Kidney epithelial cell (primary cell): Measurements from ENCODE around the gene ARHGEF40. TPM values are rescaled to one million over a fixed set of nuclear protein-coding genes. Genes with fewer than 3 reads are reported as not detected.

Experiments
- DNase-seq: peaks from one replicate; pipeline ENCODE4 v3.0.0-alpha.2; 2010; ENCODE audit warnings: low read depth
- H3K27me3 ChIP-seq: 2 replicates; pipeline ENCODE4 v1.6.0; 2011; ENCODE audit warnings: low read length; ENCODE audit not compliant: control insufficient read depth, insufficient read depth
- H3K36me3 ChIP-seq: 2 replicates; pipeline ENCODE4 v1.5.1; 2011; ENCODE audit warnings: low read length; ENCODE audit not compliant: control insufficient read depth, insufficient read depth
- H3K4me3 ChIP-seq: 2 replicates; pipeline ENCODE4 v1.5.1; 2011; ENCODE audit warnings: low read depth, mild to moderate bottlenecking, control low read depth, low read length
- CTCF ChIP-seq: IDR thresholded peaks from 2 replicates; pipeline ENCODE4 v1.5.1; 2011; ENCODE audit warnings: mild to moderate bottlenecking, moderate library complexity, low read length, control low read depth, inconsistent platforms; ENCODE audit not compliant: insufficient read depth, poor library complexity, severe bottlenecking
- total RNA-seq: library from RNA; depleted of rRNA; stranded (reverse); fragments of >200 nt; gene quantifications from 2 replicates; pipeline ENCODE4 v1.2.3, GENCODE V29; 2015

The ARHGEF40 gene
- total RNA-seq, 1 donor from 2014 or later, result 59.7 TPM

DNA sequence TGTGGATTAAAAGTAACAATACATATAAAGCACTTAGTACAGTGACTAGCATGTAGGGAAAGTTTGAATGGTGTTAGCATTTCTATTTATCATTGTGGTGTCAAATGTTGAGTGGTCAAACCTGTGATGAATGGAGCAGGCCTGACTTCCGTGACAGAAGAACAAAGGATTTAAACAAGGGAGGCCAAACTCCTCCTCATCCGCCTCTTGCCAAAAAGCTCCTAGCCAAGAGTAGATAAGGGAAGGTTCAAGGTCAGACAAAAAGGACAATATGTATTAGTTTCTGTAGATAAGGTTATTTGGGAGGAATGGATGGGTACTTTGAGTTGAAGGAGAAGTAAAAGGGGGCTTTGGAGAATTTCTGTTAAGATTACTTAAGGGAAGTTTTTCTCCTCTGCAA lies 21.5 kb upstream of the ARHGEF40 start:
- Histone ChIP-seq H3K27me3 (no peaks in the 10 kb centered on the region), H3K4me3 (no peak overlapping the region), H3K36me3 (no peaks in the 10 kb centered on the region)
- no peak for DNase-seq
- no peak for TF ChIP-seq CTCF

DNA sequence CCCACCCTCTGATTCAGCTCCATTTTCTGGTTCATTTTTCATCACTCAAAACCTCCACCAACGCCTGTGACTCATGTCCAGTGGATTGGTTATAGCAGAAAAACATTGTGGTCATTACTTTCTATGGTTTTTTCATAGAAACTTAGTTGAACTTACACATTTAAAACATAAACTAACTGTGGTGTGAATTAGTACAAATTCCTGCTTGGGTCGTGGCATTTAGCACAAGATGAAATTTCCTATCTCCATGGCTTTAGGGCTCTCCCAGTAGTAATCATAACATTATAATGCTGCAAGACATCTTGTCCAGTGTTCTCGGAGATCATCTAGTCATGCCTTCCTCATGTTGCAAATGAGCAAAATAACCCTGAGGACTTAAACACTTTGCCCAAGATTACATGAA lies 20.8 kb upstream of the ARHGEF40 start:
- TF ChIP-seq CTCF, result no peak
- Histone ChIP-seq H3K36me3 (no peaks in the 10 kb centered on the region), H3K4me3 (no peak overlapping the region), H3K27me3 (no peaks in the 10 kb centered on the region)
- DNase-seq, result no peak

DNA sequence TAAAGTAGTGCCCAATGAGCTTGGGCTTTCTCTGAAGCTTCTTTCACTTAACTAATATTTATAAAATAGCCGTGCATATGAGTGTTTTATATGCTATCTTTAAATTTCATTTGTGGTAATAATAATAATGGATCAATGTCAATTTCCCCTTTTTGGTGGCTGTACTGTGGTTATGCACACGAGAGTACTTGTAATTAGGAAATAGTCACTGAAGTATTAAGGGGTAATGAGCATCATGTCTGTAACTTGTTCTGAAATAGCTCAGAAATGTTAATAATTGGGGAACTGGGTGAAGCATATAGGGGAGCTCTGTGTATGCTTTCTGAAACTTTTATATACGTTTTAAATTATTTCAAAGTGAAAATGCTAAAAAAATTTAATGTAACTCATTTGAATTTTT lies 19.5 kb upstream of the ARHGEF40 start:
- H3K36me3 ChIP-seq, result no peaks in the 10 kb centered on the region
- no peak for DNase-seq
- H3K27me3 ChIP-seq, result no peaks in the 10 kb centered on the region
- no peak for TF ChIP-seq CTCF
- H3K4me3 ChIP-seq, result no peak overlapping the region

- TF ChIP-seq CTCF, result no peak
- Histone ChIP-seq H3K27me3 (no peaks in the 10 kb centered on the region), H3K36me3 (no peaks in the 10 kb centered on the region), H3K4me3 (no peak overlapping the region)
- DNase-seq, result no peak
Measured at GRCh38 chr14:21053184-21054122, 16.7 kb upstream of the ARHGEF40 start.

DNA sequence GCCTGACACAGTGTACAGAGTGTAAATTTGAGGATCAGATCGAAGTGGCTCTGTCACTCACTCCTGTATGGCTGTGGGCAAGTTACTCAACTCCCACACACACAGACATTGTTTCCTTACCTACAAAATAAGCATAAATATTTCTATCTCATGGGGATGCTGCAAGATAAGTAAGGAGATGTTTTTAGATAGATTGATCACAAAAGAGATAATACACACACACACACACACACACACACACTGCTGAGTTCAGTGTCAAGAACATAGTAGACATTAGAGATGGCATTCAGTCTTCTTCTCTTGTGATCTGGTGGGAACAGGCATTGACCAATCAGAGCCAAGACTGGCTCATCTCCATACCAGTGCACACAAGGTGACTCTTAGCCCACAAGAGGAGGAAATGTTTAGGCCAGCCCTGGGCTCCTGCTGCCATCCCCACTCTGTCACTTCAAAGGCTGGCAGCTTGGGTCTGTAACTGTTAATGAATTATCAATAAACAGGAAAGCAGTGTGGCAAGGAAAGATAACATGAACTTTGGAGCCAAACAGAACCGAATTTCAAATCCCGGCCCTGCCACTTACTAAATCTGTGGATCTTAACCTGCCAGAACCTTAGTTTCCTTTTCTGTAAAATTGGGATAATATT lies 15.9 kb upstream of the ARHGEF40 start:
- TF ChIP-seq CTCF, result no peak
- no peaks in the 10 kb centered on the region for H3K27me3 ChIP-seq
- H3K4me3 ChIP-seq, result no peak overlapping the region
- no peak for DNase-seq
- no peaks in the 10 kb centered on the region for H3K36me3 ChIP-seq
